H1 (cell line): ENCODE results near the gene ENKUR.

Experiments
- CHD2 ChIP-seq: IDR thresholded peaks from 2 replicates; pipeline ENCODE4 v1.6.1; 2012; ENCODE audit warnings: low read length, improper control_type of control experiment
- EGR1 ChIP-seq: IDR thresholded peaks from 2 replicates; pipeline ENCODE4 v1.6.1; 2011; ENCODE audit warnings: low read depth, low read length, borderline replicate concordance
- EP300 ChIP-seq, 2 experiments: IDR thresholded peaks; 1 replicate in 1 of 2; 2 replicates in 1 of 2; pipeline ENCODE4 v1.6.1; 2011 to 2012; ENCODE audit warnings: low read depth in 2 of 2, low read length in 2 of 2, mild to moderate bottlenecking in 2 of 2, borderline replicate concordance in 1 of 2, inconsistent platforms in 1 of 2, moderate library complexity in 1 of 2
- FOSL1 ChIP-seq: IDR thresholded peaks from 2 replicates; pipeline ENCODE4 v1.6.1; 2011; ENCODE audit warnings: mild to moderate bottlenecking, low read depth, low read length, moderate library complexity; ENCODE audit not compliant: insufficient read depth
- GABPA ChIP-seq: IDR thresholded peaks from 2 replicates; pipeline ENCODE4 v1.6.1; 2011; ENCODE audit warnings: mild to moderate bottlenecking, low read length, moderate library complexity, borderline replicate concordance; ENCODE audit not compliant: insufficient read depth
- HDAC6 ChIP-seq: IDR thresholded peaks from one replicate; pipeline ENCODE4 v1.7.1; 2012; ENCODE audit warnings: low read depth, mild to moderate bottlenecking, inconsistent platforms, low read length, moderate library complexity
- POLR2A ChIP-seq, 2 experiments: IDR thresholded peaks; 1 replicate in 1 of 2; 2 replicates in 1 of 2; pipeline ENCODE4 v1.6.1; 2011; ENCODE audit warnings: low read depth in 2 of 2, low read length in 2 of 2, mild to moderate bottlenecking in 2 of 2; ENCODE audit errors: control extremely low read depth in 1 of 2
- POLR2AphosphoS5 ChIP-seq: IDR thresholded peaks from 2 replicates; pipeline ENCODE4 v1.6.1; 2011; ENCODE audit warnings: low read depth, low read length
- RAD21 ChIP-seq, 2 experiments: IDR thresholded peaks in 1 of 2; conservative IDR thresholded peaks in 1 of 2; 2 replicates each; pipeline ENCODE4 v1.6.1; 2011; ENCODE audit warnings: low read depth in 2 of 2, low read length in 2 of 2, improper control_type of control experiment in 1 of 2, inconsistent platforms in 1 of 2, mild to moderate bottlenecking in 1 of 2, moderate library complexity in 1 of 2
- RXRA ChIP-seq: IDR thresholded peaks from 2 replicates; pipeline ENCODE4 v1.6.1; 2011; ENCODE audit warnings: low read depth, mild to moderate bottlenecking, low read length, moderate library complexity; ENCODE audit not compliant: insufficient read depth
- TBP ChIP-seq: IDR thresholded peaks from 2 replicates; pipeline ENCODE4 v1.6.1; 2011; ENCODE audit warnings: low read depth, low read length, improper control_type of control experiment
- YY1 ChIP-seq: IDR thresholded peaks from 2 replicates; pipeline ENCODE4 v1.6.1; 2011; ENCODE audit warnings: low read depth, mild to moderate bottlenecking, low read length
- TF ChIP-seq, protein P1 (sequence below), 3 experiments: IDR thresholded peaks; 1 replicate in 2 of 3; 2 replicates in 1 of 3; pipeline versions ENCODE4 v1.5.1 to v1.6.1; 2011; ENCODE audit warnings: low read length in 3 of 3, mild to moderate bottlenecking in 3 of 3, inconsistent platforms in 2 of 3, low read depth in 1 of 3, moderate library complexity in 1 of 3; ENCODE audit not compliant: insufficient read depth in 1 of 3; ENCODE audit errors: control extremely low read depth in 1 of 3

DNA sequence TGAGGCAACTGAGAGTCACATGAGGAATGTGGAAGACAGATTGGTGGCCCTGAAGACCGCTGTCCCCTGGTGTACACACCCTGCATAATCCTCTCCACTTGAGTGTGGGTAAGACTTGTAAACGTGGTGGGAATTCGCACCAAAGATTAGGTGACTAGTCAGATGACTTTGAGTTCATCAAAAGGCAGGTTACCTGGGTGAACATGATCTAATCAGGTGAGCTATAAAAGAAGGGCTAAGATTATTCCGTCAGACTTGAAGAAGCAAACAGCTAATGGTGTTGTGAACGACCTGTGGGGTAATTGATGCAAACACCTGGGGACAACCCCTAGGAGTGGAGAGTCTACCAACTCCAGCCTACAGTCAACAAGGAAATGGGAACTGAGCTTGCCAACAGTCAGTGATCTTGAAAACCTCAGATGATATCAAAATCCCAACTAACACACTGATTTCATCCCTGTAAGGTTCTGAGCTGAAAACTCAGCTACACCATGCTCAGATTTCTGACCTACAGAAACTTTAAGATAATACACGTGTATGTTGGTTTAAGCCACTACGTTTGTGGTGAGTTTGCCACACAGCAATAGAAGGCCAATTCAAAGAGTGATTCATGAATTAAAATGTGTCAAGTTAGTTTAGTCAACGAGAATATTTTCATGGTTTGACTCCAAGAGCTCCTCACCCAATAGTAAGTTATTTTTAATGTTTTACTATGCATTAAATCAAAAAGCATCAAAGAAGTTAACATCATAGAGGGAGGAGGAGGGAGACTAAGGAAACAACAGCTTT is 80.3 kb downstream of the ENKUR start:
- TF ChIP-seq CHD2, result no peak
- TF ChIP-seq, protein P1, sequence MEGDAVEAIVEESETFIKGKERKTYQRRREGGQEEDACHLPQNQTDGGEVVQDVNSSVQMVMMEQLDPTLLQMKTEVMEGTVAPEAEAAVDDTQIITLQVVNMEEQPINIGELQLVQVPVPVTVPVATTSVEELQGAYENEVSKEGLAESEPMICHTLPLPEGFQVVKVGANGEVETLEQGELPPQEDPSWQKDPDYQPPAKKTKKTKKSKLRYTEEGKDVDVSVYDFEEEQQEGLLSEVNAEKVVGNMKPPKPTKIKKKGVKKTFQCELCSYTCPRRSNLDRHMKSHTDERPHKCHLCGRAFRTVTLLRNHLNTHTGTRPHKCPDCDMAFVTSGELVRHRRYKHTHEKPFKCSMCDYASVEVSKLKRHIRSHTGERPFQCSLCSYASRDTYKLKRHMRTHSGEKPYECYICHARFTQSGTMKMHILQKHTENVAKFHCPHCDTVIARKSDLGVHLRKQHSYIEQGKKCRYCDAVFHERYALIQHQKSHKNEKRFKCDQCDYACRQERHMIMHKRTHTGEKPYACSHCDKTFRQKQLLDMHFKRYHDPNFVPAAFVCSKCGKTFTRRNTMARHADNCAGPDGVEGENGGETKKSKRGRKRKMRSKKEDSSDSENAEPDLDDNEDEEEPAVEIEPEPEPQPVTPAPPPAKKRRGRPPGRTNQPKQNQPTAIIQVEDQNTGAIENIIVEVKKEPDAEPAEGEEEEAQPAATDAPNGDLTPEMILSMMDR (IDR thresholded peaks at IDR 0.05; ENCODE audit: control extremely low read depth in 1 of 3, insufficient read depth in 1 of 3, low read depth in 1 of 3, low read length in 3 of 3), result peak in 1 of 3 experiments; percentile 6; a peak in 1 of 4 replicates
- TF ChIP-seq POLR2AphosphoS5, result no peak
- TF ChIP-seq EP300 (IDR thresholded peaks at IDR 0.05; ENCODE audit: borderline replicate concordance in 1 of 2, low read depth in 2 of 2, low read length in 2 of 2), result no peak
- no peak for TF ChIP-seq POLR2A (IDR thresholded peaks at IDR 0.05; ENCODE audit: control extremely low read depth in 1 of 2, low read depth in 2 of 2, low read length in 2 of 2)
- TF ChIP-seq RAD21 (IDR thresholded peaks at IDR 0.05 in 1 of 2, conservative IDR thresholded peaks at IDR 0.05 in 1 of 2; ENCODE audit: low read depth in 2 of 2, low read length in 2 of 2), result no peak
- no peak for TF ChIP-seq EGR1
- TF ChIP-seq TBP, result no peak
- TF ChIP-seq FOSL1, result no peak
- TF ChIP-seq RXRA, result no peak
- no peak for TF ChIP-seq GABPA
- TF ChIP-seq YY1, result no peak
- TF ChIP-seq HDAC6, result no peak
